Activated CD4-positive, alpha-beta T cell treated with anti-CD3 and anti-CD28 coated beads, Interleukin-2, amount 50 U/mL, for 24 hours (primary cell): Measurements from ENCODE around the gene IARS1.

ENCODE experiments used
- DNase-seq, 2 donors: peaks; one replicate each; pipeline ENCODE4 v3.0.0-alpha.2; 2020; ENCODE audit warnings: low read depth in 1 of 2, low spot score in 1 of 2

IARS1 gene

DNA sequence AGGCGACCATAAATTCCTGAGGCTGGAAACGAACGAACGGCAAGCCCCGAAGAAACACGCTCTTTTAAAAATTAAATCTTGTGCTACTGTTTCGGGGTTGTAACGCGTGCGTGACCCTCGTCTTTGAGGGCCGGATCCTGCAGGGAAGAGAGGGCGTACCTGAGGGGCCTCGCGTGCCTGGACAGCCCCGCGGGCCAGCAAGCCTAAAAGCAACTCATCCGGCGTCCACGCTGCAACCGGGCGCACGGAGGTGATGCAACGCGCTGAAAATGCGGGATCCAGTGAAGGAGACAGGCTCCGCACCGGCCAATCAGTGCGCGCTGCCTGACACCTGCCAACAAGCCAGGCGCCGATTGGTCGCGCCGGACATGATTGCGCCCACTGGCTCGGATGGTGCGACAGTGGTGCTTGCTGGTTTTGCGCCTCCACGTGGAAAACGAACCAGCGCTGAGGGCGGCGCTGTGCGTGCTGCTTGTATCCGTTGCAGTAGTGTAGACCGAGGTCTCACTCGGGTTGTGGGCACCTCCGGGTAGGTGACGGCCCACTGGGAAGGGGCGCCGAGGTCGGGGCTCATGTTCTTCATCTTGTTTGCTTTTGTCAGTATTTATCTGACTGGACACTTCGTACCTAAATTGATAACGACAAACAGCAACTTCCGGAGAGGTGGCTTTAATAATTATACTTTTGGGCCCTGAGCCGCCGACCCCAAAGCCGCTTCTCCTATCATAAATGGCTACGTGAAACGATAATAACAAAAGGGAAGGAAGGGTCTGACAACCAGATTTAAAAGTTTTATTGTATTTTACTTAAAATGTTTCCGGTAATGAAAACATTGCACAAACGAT is at the start of gene IARS1:
IARS1 (minus strand) TSS at position 246 of the 845 bp plus-strand sequence. CDS start 4,278 bp downstream, outside the sequence.
- DNase-seq, result peak; percentile 100

- no peak for DNase-seq
Observed at GRCh38 chr9:92342825-92343488, 49.5 kb upstream of the IARS1 start.

- DNase-seq, result no peak
Observed at GRCh38 chr9:92341578-92341977, 48.1 kb upstream of the IARS1 start.

DNA sequence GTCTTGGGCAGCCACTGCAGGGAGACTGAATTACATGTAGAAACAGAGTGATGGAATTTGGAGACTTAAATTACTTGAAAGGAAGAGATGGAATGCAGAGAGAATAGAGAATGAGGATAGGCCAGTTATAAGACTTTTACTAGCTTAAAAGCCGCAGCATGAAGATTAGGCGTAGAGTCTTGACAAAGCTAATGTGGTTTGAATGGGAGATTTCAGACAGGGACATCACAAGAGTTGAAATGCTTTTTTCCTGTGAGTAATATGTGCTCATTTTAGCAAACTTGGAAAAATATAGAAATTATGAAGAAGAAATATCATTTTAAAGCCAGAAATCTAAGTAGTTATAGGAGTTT is 39.8 kb upstream of the IARS1 start:
- DNase-seq, result no peak

- DNase-seq, result no peak
Observed at GRCh38 chr9:92332577-92333281, 39.2 kb upstream of the IARS1 start.

DNA sequence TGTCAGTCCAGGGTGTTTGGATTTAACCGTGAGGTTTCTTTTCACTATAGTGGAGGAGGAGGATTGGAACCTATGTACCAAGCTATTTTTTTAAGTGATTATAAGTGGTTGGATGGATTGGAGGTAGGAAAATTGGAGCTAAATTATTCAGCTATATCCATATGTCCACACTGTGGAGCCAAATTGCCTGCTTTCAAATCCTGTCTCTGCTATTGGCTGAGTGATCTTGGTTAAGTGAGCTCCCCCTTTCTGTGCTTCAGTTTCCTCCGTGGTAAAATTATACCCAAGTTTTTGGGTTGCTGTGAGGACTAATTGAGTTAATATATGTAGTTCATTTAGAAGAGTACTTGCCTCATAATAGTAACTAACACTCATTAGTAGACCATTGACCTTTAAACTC is 34.7 kb upstream of the IARS1 start:
- DNase-seq, result no peak

- no peak for DNase-seq
Observed at GRCh38 chr9:92327283-92327850, 33.9 kb upstream of the IARS1 start.

DNA sequence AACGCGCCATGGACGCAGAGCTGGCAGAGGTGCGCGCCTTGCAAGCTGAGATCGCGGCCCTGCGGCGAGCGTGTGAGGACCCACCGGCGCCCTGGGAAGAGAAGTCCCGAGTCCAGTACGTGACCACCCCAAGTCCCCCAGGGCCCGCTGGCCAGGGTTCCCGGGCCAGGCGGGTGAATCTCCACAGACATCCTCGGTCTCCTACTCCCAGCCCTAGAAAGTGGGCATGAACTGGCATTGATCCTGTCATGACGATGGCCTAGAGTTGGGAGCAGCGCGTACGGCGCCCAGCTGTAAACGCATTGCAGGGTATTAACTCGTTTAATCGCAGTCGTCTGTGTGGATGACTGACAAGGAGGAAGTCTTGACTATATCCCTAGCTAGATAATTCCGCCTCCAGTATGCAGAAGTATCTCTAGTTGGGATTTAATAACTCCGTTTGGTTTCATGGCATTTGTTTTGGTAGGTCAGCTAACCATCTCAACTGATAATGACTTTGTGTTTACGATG is 32.5 kb upstream of the IARS1 start:
- DNase-seq, result no peak

DNA sequence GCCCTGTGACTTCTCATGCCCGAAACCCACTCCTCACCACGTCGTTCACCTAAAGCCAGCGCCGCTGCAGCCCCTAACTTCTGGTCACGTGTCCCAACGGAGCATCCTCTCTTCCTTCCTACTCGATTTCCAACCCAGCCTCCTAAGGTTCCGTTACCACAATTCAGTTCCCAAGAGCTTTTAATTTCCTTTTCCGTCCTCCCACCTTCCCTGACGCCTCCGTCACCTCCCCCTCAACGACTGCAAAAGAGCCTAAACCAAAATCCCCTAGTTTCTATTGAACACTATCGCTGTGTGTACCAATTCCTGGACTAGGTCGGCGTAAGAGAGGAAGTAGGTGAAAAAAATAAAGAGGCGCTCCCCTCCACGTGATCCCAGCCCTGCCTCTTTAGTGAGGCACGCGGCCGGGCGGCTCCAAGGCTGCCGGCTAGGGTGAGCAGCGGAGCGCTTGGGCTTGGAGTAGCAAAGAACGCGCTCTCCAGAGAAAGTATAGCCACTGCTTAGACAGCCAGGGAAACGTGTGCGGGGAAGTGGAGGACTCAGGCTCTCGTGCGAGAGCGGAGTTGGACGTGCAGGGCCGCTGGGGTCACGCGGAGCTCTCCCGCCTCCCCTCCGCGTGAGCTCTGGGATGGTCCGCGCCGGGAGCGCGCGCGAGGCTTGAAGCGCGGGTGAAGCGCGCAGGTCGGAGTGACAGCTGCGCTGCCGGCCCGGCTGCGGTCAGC is 31.9 kb upstream of the IARS1 start, which contains the start of the genes CENPP and NOL8:
CENPP (plus strand) TSS at position 685 of the 722 bp plus-strand sequence.
NOL8 (minus strand) TSS at position 82 of the 722 bp plus-strand sequence. CDS start 1,189 bp downstream, outside the sequence.
- DNase-seq, result peak; percentile 69 to 76

DNA sequence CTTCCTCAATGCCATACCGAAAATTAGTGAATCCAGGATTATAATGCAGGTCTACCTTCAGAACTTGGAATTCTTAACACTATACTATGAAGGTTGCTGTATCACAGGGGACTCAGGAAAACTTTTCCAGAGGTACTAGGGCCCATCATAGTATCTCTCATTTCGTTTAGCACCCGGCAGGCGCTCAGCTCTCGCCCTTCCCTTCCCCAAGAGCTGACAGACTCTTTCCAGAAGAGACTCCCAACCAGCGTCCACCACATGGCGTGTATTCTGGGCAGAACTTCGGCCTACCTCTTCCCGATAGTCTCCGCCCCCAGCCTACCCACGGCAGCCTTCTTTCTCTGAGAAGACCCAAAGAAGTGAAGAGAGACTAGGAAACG is 31.4 kb upstream of the IARS1 start:
- no peak for DNase-seq

- DNase-seq, result no peak
Observed at GRCh38 chr9:92324431-92324830, 30.9 kb upstream of the IARS1 start.

DNA sequence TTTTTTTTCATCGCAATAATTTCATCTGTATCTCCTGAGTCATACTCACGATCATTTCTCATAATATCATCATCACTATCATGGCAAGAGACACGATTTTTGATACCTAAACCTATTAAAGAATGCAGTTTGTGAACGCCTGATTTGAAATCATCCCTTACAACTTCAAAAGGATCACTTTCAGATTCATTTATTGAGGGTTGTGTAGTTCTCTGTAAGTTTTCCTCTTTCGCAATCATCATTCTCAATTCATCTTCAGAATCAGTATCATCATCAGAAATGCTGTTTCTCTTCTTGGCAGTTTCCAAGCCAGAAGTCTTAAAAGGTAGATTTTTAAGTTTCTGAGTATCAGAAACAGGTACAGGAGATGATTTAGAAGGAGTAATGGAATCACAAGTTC is 22.0 kb upstream of the IARS1 start:
- DNase-seq, result no peak

GRCh38 chr9:92313624-92314012 is 20.1 kb upstream of the IARS1 start:
- DNase-seq, result no peak

- no peak for DNase-seq
Observed at GRCh38 chr9:92312887-92313623, 19.6 kb upstream of the IARS1 start.

DNA sequence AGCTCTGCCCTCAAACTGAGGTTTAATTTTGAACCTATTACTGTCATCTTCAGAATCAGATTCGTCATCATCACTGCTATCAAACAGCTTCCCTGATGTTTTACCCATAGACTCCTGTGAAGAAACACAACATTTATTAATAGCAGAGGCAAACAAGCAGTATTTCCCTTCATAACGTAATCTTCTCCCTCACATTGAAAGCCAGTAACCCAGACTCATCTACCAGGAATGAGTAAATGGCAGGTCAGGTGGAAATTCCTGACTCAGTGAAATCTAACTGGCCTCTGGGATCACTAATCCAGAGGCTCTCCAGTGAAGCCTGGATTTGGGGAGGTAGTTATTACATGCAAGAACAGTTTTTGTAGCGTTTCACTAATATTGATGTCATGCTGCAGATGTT is 17.1 kb upstream of the IARS1 start:
- no peak for DNase-seq

GRCh38 chr9:92308893-92309292 is 15.4 kb upstream of the IARS1 start:
- no peak for DNase-seq

DNA sequence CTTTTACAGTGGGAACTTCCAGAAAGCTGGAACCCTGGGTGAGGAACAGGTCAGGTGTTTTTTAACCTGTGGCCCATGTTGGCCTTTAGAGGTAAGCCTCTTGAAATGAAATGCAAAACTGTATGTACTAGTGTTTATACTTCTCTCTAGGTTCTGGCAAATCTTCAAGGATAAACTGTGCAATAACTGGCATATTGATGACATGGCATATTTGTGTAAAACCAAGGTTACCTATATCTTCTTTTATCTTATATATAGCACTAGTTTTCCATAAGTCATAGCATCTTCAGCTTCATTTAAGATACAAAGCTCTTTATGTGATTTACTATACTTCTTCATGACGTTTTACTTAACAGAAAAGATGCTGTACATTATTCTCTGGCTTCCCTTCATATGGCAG is 7.4 kb upstream of the IARS1 start:
- no peak for DNase-seq

- no peak for DNase-seq
Observed at GRCh38 chr9:92299116-92299515, 5.6 kb upstream of the IARS1 start.

DNA sequence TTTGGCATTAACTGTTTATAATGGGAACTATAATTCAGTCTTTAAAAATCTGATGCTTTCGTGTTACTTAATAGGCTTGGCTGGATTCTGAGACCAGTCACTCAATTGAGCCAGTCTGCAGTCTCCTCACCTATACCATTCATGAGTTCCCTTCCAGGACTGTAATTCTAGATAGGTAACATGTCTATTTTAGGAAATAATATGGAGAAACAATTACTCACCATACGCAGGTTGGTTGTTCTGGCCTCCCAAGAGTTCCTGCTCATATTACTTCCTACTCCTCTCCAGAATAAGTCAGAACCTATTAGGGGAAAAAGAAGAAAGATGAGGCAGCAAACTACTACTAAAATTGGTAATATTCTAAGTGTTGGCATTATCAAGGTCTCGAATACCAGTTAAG is 4.5 kb upstream of the IARS1 start:
- no peak for DNase-seq

- DNase-seq, result no peak
Observed at GRCh38 chr9:92297611-92298010, 4.1 kb upstream of the IARS1 start.
